GM12874 (cell line): ENCODE data around the gene RBMS3.

ENCODE experiments used
- TF ChIP-seq, protein P1 (sequence below): IDR thresholded peaks from 2 replicates; pipeline ENCODE4 v1.5.1; 2011; ENCODE audit warnings: low read depth, mild to moderate bottlenecking, control low read depth, low read length, moderate library complexity; ENCODE audit not compliant: insufficient read depth

The RBMS3 gene

DNA sequence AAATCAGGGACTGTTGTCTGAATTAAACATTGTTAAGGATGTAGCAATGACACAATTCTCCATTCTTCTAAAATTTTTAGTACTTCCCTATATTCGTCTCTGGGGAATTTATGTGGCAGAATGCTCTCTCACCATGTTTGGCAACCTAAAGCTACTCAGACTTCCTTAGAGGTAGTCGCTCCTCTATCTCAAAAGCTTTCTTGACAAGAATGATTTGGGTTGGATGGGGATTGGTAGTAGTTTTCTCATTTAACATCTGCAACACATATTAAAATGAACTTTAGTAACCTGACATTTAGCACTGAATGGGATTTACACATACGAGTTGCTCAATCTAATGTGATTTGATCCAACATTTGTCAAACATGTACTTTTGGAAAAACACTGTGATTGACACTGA lies 233.3 kb downstream of the RBMS3 start:
- TF ChIP-seq, protein P1, sequence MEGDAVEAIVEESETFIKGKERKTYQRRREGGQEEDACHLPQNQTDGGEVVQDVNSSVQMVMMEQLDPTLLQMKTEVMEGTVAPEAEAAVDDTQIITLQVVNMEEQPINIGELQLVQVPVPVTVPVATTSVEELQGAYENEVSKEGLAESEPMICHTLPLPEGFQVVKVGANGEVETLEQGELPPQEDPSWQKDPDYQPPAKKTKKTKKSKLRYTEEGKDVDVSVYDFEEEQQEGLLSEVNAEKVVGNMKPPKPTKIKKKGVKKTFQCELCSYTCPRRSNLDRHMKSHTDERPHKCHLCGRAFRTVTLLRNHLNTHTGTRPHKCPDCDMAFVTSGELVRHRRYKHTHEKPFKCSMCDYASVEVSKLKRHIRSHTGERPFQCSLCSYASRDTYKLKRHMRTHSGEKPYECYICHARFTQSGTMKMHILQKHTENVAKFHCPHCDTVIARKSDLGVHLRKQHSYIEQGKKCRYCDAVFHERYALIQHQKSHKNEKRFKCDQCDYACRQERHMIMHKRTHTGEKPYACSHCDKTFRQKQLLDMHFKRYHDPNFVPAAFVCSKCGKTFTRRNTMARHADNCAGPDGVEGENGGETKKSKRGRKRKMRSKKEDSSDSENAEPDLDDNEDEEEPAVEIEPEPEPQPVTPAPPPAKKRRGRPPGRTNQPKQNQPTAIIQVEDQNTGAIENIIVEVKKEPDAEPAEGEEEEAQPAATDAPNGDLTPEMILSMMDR, result no peak

DNA sequence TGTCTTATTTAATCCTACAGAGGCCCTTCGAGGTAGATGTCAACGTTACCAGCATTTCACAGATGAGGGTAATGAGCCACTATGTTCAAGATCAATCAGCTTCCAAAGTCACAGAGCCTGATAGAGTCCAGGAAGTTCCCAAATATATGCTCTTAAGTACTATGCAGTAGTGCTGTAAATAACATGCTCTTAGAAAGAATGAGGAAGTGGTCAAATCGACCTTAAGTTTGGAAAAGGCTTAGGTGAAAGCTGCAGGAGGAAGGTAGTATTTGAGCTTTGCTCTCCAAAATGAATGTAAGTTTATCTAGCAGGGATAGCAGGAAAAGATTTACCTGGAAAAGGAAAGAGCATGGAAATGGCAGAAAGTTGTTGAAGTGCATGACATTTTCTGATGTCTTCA lies 234.0 kb downstream of the RBMS3 start:
- TF ChIP-seq, protein P1, result no peak

GRCh38 chr3:29515451-29515850 lies 234.6 kb downstream of the RBMS3 start:
- TF ChIP-seq, protein P1, result no peak

DNA sequence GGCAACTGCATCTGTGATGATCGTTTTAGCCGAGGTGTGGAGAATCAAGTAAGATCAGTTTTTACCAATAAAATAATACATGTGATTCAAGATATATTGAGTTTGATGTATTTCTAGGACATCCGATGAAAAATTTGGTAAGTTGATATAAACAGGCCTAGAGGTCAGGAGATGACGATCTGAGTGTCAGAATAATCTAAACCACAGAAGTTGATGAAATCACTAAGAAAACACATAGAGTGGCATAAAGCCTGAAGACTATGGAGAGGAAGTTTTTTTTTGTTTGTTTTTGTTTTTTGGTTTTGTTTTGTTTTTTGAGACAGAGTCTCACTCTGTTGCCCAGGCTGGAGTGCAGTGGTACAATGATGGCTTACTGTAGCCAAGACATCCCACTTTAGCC lies 235.3 kb downstream of the RBMS3 start:
- TF ChIP-seq, protein P1, result no peak

DNA sequence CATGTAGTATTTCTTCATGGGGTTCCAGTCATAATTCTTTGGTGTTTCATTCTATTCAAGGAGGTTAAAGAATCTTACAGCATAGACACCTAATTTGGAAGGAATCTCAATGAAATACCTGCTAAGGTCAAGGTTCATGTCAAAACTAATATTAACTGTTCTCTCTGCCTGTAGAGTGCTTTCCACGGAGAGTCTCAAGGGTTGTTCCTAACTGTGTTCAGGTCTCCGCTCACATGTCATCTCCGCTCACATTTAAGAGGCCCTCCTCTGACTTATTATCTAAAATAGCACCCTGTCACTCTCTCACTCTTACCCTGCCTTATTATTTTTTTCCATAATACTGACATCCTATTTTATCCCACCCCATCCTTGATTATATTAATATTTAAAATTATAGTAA lies 239.9 kb downstream of the RBMS3 start:
- TF ChIP-seq, protein P1, result no peak

GRCh38 chr3:29521293-29521692 lies 240.4 kb downstream of the RBMS3 start:
- TF ChIP-seq, protein P1, result no peak

GRCh38 chr3:29521751-29522150 lies 240.9 kb downstream of the RBMS3 start:
- TF ChIP-seq, protein P1, result no peak
